GM21576 (cell line): ENCODE results near the gene EEIG1.
"Not testable (repeated sequence)": the region's sequence is repeated elsewhere in the genome, so short reads cannot be mapped to it uniquely, and the experiment has no call there.

Source experiments
- ATAC-seq: cut with Tn5 transposase; IDR thresholded peaks from one replicate; pipeline ENCODE4 v1.9.1; 2021; ENCODE audit warnings: mild to moderate bottlenecking, moderate library complexity; ENCODE audit not compliant: unreplicated experiment

The EEIG1 gene

DNA sequence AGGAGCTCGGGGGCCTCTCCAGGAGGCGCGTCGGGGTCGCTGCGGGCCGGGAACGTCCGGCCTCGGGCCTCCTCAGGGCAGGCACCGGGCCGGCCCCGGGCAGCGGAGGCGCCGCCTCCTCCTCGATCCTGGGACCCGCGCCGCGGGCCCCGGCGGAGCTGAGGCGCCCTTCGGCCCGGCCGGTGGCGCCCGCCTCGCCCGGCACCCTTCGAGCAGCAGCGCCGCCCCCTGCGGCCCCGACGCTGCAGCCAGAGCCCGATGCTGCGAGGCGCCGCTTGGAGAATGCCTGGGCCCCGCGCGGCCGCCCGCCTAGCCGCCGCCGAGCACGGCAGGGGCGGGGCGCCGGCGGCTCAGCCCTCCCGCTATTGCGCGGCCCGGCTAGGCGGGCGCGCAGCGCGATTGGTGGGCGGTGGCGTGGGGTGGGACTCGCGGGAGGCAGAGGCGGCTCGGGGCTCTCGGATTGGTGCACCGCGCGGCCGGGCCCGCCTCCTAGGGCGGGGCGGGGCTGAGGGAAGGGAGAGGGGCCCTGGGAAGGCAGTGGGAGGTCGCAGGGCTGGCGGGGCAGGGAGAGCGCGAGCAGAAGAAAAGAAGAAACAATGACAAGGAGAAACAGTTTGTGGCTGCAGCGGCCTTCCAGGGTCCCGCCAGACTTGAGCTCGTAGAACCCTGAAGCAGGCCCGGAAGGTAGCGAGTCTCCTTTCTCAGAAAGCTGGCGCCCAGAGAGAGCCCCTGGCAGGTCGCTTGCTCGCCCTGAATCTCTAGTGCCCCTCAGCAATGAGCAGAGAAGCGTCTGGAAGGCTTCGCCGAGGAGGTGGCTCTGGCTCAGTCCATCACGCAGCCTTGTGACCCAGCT lies at the start of gene EEIG1:
EEIG1 (minus strand) TSS at position 284 of the 853 bp plus-strand sequence. CDS start 852 bp downstream, outside the sequence.
- ATAC-seq = peak; percentile 64

DNA sequence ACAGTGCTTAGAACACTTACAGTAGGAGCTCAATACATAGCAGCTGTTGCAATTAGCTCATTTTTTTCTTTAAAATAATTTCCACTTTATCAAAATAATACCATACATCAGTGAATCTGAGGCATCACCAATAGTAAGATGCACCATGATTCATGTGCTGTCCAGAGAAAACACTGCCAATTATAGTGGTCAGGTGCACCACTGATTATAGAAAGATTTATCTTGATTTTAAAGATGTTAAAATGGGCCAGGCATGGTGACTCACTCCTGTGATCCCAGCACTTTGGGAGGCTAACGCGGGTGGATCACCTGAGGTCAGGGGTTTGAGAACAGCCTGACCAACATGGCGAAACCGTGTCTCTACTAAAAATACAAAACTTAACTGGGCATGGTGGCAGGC lies 46.9 kb upstream of the EEIG1 start:
- no peak for ATAC-seq

GRCh38 chr9:128026773-128027541 lies 46.2 kb upstream of the EEIG1 start:
- no peak for ATAC-seq

DNA sequence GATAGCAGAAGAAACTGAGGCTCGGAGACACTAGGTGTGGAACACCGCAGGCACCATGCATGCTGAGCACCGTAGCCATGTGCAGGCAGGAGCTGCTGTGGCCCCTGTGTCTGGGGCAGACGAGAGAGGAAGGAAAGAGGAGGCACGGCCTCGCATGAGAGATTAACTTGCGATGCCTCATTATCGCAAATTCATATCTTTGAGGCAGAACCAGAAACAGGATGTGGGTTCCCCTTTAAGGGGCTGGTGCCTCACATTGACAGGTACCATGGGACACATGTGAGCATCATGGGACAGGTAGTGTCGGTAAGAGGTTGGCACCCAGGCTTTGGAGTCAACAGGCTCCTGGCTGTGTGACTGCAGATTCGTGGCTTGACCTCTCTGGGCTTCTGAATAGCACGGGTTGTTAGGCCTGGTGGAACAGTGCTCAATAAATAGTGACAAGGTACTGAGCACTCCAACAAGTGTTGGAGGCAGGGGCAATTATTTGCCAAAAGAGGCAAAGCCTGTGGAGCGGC lies 45.5 kb upstream of the EEIG1 start:
- ATAC-seq = peak; percentile 39

- no peak for ATAC-seq
Measured at GRCh38 chr9:128025736-128026135, 44.9 kb upstream of the EEIG1 start.

GRCh38 chr9:128024761-128025308 lies 44.0 kb upstream of the EEIG1 start:
- no peak for ATAC-seq

DNA sequence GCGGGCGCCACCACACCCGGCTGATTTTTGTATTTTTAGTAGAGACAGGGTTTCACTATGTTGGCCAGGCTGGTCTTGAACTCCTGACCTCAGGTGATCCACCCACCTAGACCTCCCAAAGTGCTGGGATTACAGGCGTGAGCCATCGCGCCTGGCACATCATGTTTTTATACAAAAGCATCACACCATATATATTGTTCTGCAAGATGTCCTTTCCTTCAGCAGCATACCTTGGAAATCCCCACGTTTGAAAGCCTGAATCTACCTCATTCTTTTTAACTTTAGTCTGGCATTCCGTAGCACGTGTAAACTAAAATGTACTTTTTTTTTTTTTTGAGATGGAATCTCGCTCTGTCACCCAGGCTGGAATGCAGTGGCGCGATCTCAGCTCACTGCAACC lies 42.9 kb upstream of the EEIG1 start:
- ATAC-seq = not testable (repeated sequence)

- ATAC-seq = no peak
Measured at GRCh38 chr9:128022886-128023285, 42.1 kb upstream of the EEIG1 start.

DNA sequence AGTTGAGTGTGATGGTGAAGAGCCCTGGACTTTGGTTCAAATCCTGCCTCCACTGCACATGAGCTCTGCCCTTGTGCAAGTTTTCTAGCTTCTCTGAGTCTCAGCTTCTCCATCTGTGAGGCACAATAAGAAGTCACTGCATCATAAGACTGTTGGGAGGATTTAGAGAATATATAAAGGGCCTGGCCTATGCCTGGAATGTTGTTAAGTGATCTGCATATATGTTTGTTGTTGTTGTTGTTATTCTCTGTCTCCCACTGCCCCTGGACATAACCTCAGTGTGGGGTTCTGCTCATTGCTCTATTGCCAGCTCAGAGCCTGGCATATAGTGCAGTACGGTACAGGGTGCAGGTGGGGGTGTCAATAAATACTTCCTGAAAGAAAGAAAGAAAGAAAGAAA lies 40.3 kb upstream of the EEIG1 start:
- no peak for ATAC-seq

DNA sequence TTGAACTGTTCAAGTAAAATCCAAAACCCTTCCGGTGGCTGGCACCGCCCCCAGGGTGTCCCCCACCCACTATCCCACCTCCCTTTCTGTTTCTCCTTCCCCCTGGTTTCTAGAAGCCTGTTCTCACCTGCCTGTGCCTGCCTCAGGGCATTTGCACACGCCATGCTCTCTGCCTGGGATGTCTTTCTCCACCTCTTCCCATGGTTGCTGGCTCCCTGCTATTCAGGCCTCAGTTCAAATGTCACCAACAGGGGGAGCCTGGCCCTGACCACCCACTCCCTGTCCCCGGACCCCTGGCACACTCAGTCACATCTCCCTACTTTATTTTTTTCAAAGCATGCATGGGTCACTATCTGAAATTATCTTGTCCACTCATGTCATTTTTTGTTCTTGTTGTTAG lies 39.9 kb upstream of the EEIG1 start:
- no peak for ATAC-seq

DNA sequence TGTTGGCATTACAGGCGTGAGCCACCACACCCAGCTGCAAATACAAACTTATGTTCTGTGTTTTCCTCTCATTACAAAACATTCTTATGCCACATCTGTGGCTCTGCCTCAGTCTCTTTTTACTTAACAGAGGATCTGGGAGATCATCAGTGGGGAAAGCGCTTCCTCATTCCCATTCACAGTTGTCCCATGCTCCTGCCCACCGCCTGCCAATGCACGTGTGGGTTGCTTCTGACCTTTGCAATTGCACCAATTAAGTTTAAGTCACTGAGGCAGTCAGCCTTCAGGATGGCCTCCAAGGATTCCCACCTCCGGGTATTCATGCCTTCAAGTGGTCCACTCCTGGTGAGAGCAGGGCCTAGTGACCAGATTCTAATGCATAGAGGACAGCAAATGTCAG lies 34.9 kb upstream of the EEIG1 start:
- ATAC-seq = no peak

DNA sequence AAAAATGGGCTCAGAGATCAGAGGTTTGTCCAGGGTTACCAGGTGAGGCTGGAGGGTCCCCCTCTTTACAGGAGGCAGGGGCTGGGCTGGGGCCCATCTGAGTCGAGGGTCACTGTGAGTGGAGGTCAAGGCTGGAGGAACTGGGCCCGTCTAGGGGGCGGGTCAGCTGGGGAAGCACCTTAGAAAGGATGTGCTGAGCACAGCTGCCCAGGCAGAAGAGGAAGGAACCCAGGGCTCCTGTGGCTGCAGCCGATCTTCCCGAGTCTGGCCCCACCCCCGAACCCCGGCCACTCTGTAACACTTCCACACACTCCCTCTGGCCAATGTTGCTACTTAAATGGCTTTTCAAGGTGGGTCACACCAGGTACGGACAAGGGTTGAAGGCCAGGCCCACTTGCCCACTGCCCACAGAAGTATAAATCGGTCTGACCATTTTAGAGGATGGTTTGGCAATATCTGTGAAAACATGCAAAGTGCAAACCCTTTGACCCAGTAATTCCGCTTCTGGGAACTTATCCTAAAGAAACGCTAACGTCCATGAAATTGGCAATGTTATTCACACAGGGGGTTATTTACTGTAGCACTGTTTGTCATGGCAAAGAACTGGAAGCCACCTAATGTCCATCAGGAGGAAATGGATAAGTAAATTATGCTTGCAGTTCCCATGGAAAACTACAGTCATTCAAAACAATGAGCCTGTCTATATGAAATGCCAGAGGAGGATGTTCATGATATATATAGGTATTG lies 30.5 kb upstream of the EEIG1 start:
- no peak for ATAC-seq

DNA sequence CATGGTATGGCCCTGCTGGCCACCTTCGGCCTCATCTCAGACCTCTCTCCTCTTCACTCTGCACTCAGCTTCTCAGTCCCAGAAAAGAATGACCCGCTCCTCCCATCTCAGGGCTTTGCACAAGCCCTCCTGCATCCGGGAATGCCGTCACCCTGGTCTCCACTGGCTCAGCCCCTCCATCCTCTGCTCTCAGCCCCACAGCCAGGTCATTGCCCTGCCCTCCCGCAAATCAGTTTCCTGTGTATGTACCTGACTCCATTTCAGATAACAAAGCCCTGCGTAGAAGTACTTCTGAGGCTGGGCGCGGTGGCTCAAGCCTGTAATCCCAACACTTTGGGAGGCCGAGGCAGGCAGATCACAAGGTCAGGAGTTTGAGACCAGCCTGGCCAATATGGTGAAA lies 28.9 kb upstream of the EEIG1 start:
- no peak for ATAC-seq

DNA sequence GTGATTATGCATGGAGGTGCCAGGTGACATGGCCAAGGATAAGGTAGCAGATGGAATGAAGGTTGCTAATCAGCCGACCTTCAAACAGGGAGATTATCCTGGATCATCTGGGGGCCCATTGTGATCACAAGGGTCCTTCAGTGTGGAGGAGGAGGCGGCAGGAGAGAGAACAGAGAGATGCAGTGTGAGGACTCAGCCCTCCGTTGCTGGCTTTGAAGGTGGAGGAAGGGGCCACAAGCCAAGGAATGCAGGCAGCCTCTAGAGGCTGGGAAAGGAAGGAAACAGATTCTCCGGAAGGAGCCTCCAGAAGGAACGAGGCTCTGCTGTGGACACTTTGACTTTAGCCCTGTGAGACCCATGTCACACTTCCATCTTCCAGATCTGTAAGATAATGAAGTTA lies 27.4 kb upstream of the EEIG1 start:
- ATAC-seq = no peak

DNA sequence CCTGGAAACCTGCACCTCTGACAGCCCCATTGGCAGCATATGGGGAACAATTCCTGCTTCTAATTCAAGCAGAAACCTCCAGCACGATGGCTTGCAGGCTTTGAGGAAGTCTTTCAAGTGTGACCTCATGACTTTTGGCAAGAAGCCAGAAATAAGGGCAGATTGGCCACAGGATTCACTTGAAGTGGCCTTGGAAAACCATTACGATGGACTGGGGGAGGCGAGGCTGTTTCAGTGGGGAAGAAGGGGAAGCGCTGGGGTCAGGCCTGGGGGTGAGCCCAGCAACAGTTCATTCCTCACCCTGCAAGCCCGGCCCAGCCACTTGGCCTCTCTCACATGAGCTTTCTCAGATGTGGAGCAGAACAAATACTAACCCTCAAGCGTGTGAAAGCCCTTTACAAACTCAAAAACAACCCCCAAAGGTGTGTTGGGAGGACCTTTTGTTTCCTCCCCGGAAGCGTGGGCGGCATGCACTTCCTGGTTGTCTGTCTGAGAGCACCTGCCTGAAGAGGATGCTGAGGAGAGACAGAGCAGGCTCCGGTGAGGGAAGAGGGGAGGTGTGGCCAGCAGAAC lies 26.9 kb upstream of the EEIG1 start:
- peak; percentile 62 for ATAC-seq

DNA sequence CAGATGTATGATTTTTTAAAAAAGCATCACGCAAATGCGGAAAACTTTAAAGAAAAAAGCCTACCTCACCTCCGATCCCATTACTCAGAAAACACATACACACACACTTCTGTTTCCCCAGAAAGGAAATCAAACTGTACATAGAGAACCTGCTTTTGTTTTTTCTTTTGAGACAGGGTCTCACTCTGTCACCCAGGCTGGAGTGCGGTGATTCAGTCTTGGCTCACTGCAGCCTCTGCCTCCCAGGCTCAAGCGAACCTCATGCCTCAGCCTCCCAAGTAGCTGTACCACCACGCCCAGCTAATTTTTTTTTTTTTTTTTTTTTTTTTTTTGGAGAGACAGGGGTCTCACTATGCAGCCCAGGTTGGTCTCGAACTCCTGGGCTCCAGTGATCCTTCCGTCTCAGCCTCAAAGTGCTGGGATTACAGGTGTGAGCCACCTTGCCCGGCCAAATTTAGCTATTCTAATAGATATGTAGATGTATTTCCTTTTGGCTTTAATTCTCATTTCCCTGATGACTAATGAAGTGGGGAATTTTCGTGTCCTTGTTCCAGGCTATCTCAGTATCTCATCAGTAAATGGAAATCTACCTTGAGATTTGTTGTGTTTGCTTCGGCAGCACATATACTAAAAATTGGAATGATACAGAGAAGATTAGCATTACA lies 25.7 kb upstream of the EEIG1 start:
- no peak for ATAC-seq

DNA sequence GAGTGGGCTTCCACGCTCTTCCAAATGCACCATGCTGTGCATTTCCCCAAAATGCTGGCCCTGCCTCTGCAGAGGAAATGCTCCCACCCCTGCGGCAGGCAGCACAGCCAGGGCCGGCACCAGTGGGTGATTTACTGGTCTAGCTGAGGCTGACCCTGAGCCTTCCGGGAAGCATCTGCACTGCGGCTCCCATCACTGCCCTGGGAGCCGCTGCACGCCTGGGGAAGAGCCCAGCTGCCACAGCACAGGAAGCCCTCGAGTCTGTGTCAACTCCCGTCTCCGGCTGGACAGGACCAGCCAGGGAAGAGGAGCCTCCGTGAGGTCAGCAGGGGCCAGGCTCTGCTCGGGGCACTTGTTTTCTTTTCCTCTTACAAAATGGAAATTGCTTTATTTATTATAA lies 25.1 kb upstream of the EEIG1 start:
- no peak for ATAC-seq

GRCh38 chr9:128003966-128004604 lies 23.3 kb upstream of the EEIG1 start:
- ATAC-seq = no peak

DNA sequence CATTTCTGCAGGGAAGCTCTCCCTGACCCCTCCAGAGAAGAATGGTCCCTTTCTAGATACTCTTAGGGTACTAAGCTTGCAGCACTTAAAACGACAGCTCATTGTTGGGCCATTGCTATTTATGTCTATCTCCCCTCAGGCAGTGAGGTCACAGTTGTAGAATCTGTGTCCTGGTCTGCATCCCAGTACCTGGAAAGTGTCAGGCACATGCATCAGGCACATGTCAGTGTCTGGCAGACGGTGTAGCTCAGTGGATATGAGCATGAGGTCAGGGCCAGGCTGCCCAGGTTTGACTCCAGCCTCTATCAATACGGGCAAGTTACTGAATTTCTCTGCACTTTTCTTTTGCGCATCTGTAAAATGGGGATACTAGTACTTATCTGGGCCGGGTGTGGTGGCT lies 22.2 kb upstream of the EEIG1 start:
- ATAC-seq = no peak
